ENCODE measurements around the gene FLT3LG. TPM values are rescaled to one million over a fixed set of nuclear protein-coding genes. Genes with fewer than 3 reads are reported as not detected.
A peak's percentile ranks its signal among the peaks of the same experiment; 100 is the strongest.

Gene FLT3LG
- total and polyA plus RNA-seq, 9 of the 15 experiments (the other 6 are each of a cell fraction or from before 2014, with no cell fraction given): 0.31 to 6.4 (median 1.1) TPM

DNA sequence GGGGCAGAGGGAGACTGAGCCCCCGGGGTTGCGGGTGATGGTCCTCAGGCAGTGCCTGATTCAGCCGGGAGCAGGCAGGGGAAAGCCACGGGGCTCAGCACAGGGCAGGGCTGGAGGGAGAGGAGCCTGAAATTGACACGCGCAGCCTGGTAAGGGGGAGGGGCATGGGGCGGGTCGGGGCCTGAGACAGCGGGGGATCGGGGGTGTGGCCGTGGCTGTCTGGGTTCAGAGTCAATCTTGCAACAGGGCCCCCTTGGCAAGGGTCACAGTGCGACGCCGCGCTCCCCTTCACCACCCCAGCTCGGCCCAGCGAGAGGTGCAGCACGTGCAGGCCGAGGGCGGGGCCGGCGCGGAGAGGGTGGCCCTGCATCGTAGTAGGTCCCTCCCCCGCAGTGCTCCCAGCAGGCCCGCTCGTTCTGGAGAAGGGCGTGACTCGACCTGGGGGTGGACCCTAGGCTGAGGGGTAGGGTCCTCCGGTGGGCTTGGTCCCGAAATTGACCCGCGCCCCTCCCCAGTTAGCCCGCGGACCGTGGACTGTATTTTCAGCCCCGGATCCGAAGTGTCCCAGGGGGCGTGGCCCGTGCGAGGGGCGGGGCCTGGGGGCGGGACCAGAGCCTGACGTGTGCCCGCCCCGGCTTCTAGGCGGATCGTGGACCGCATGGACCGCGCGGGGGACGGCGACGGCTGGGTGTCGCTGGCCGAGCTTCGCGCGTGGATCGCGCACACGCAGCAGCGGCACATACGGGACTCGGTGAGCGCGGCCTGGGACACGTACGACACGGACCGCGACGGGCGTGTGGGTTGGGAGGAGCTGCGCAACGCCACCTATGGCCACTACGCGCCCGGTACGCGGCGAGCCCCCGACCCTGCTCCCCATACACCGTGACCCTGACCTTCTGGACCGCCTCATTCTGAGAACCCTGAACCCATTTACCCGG lies 59.8 kb downstream of the FLT3LG start (continued):
- TF ChIP-seq NFE2L1 (tag; IDR thresholded peaks at IDR 0.05; ENCODE audit: borderline replicate concordance, low read depth) (no peak), GATAD2A (IDR thresholded peaks at IDR 0.05) (no peak), CBFA2T2 (conservative IDR thresholded peaks at IDR 0.05) (no peak), ZKSCAN1 (IDR thresholded peaks at IDR 0.05; ENCODE audit: low read depth, low read length) (no peak), ZSCAN29 (IDR thresholded peaks at IDR 0.05) (peak; percentile 100), ZNF282 (CRISPR knock-in tag; IDR thresholded peaks at IDR 0.05) (peak; percentile 40; the same call in 1 of the 2 replicates), CBX8 (IDR thresholded peaks at IDR 0.05; ENCODE audit: borderline replicate concordance, extremely low read depth, low read depth, low read length, poor library complexity, severe bottlenecking) (no peak), NEUROD1 (IDR thresholded peaks at IDR 0.05; ENCODE audit: borderline replicate concordance, low read depth, low read length, partially characterized antibody) (no peak), HINFP (tag; conservative IDR thresholded peaks at IDR 0.05; ENCODE audit: low read depth) (peak; percentile 92), ZNF699 (CRISPR knock-in tag; IDR thresholded peaks at IDR 0.05; ENCODE audit: insufficient replicate concordance) (no peak), ZNF778 (CRISPR knock-in tag; IDR thresholded peaks at IDR 0.05) (no peak), NRF1 (conservative IDR thresholded peaks at IDR 0.05 in 1 of 2, IDR thresholded peaks at IDR 0.05 in 1 of 2) (peak; percentile 79 to 85), RBFOX2 (IDR thresholded peaks at IDR 0.05; ENCODE audit: low read depth, low read length) (peak; percentile 55), COPS2 (conservative IDR thresholded peaks at IDR 0.05) (no peak)
- TF ChIP-seq, protein P1, sequence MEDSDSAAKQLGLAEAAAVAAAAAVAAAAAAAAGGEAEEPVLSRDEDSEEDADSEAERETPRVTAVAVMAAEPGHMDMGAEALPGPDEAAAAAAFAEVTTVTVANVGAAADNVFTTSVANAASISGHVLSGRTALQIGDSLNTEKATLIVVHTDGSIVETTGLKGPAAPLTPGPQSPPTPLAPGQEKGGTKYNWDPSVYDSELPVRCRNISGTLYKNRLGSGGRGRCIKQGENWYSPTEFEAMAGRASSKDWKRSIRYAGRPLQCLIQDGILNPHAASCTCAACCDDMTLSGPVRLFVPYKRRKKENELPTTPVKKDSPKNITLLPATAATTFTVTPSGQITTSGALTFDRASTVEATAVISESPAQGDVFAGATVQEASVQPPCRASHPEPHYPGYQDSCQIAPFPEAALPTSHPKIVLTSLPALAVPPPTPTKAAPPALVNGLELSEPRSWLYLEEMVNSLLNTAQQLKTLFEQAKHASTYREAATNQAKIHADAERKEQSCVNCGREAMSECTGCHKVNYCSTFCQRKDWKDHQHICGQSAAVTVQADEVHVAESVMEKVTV (CRISPR knock-in tag; IDR thresholded peaks at IDR 0.05): no peak
- TF ChIP-seq, protein P2, sequence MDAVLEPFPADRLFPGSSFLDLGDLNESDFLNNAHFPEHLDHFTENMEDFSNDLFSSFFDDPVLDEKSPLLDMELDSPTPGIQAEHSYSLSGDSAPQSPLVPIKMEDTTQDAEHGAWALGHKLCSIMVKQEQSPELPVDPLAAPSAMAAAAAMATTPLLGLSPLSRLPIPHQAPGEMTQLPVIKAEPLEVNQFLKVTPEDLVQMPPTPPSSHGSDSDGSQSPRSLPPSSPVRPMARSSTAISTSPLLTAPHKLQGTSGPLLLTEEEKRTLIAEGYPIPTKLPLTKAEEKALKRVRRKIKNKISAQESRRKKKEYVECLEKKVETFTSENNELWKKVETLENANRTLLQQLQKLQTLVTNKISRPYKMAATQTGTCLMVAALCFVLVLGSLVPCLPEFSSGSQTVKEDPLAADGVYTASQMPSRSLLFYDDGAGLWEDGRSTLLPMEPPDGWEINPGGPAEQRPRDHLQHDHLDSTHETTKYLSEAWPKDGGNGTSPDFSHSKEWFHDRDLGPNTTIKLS (IDR thresholded peaks at IDR 0.05; ENCODE audit: borderline replicate concordance, low read depth): peak; percentile 38; the same call in 1 of the 2 replicates
- TF ChIP-seq, protein P3, sequence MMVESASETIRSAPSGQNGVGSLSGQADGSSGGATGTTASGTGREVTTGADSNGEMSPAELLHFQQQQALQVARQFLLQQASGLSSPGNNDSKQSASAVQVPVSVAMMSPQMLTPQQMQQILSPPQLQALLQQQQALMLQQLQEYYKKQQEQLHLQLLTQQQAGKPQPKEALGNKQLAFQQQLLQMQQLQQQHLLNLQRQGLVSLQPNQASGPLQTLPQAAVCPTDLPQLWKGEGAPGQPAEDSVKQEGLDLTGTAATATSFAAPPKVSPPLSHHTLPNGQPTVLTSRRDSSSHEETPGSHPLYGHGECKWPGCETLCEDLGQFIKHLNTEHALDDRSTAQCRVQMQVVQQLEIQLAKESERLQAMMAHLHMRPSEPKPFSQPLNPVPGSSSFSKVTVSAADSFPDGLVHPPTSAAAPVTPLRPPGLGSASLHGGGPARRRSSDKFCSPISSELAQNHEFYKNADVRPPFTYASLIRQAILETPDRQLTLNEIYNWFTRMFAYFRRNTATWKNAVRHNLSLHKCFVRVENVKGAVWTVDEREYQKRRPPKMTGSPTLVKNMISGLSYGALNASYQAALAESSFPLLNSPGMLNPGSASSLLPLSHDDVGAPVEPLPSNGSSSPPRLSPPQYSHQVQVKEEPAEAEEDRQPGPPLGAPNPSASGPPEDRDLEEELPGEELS (CRISPR knock-in tag; IDR thresholded peaks at IDR 0.05; ENCODE audit: borderline replicate concordance): peak; percentile 80; the same call in 1 of the 2 replicates
- TF ChIP-seq, protein P4, sequence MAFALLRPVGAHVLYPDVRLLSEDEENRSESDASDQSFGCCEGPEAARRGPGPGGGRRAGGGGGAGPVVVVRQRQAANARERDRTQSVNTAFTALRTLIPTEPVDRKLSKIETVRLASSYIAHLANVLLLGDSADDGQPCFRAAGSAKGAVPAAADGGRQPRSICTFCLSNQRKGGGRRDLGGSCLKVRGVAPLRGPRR (CRISPR knock-in tag; IDR thresholded peaks at IDR 0.05): no peak
